Measurements from ENCODE around the gene POLD2.

- TF ChIP-seq POLR2A (IDR thresholded peaks at IDR 0.05; ENCODE audit: low read depth) (no peak), EP300 (IDR thresholded peaks at IDR 0.05) (no peak), POLR2AphosphoS5 (IDR thresholded peaks at IDR 0.05) (no peak)
- TF ChIP-seq, protein P1, sequence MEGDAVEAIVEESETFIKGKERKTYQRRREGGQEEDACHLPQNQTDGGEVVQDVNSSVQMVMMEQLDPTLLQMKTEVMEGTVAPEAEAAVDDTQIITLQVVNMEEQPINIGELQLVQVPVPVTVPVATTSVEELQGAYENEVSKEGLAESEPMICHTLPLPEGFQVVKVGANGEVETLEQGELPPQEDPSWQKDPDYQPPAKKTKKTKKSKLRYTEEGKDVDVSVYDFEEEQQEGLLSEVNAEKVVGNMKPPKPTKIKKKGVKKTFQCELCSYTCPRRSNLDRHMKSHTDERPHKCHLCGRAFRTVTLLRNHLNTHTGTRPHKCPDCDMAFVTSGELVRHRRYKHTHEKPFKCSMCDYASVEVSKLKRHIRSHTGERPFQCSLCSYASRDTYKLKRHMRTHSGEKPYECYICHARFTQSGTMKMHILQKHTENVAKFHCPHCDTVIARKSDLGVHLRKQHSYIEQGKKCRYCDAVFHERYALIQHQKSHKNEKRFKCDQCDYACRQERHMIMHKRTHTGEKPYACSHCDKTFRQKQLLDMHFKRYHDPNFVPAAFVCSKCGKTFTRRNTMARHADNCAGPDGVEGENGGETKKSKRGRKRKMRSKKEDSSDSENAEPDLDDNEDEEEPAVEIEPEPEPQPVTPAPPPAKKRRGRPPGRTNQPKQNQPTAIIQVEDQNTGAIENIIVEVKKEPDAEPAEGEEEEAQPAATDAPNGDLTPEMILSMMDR (IDR thresholded peaks at IDR 0.05) = no peak
Observed at GRCh38 chr7:44116087-44116788, 7.1 kb downstream of the POLD2 start.
